Medulla oblongata (tissue), 1 donor: Measurements from ENCODE around the gene APOD.

Experiments used
- DNase-seq: peaks from one replicate; pipeline ENCODE4 v3.0.0-alpha.2; 2015; ENCODE audit errors: extremely low spot score

The APOD gene

DNA sequence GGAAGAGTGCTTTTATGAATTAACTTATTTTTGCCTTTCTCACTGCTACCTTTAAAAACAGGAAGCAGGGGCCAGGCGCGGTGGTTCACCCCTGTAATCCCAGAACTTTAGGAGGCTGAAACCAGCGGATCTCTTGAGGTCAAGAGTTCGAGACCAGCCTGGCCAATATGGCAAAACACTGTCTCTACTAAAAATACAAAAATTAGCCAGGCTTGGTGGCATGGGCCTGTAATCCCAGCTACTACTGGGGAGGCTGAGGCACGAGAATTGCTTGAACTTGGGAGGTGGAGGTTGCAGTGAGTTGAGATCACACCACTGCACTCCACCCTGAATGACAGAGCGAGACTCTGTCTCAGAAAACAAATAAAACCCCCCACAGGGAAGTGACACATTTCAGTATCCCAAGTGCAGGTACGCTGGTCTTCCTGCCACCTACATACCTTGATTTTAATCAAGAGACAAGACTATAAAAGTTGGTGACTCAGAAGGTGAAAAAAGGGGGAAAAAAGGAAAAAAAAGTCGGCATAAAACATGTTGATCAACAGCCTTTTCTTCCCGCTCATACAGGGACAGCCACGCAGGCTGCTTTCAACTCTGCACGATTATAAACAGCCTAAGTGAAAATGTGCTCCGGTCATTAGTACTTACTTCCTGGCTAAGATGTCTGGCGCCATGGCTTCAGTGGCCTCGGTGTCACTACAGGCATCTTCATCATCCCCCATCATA lies 59.4 kb downstream of the APOD start:
- DNase-seq = no peak

DNA sequence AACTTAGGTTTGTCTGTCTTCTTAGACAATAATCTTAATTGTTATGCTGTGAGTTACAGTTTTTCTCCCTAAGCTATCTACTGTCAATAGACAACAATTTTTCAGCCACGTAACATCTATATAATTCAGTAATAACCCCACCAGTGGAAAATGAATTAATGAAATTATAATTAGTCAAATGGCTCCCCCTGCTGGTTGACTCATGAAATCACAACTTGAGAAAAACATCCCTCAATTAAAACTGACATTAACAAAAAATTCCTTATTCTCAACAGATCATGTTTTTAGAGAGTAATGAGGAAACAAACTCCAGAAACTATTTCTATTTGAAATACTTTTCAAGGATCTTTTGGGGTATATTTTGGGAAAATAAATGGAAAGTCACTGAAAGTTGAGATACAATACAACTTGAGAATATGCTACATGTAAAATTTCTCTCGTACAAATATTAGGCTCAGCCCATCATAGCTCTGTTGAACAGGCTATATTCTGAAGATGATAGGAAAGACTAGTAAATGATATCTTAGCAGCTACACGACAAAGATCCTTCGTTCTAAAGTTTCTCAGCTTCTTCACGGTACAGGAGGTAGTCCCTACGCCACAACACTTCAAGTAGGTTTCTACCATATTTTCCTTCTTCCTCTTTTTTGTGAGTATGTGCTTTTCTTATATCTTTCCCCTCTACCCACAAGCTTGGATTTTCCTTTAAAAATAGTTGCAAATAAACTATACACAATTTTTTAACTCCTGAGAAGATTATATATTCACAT lies 61.3 kb downstream of the APOD start:
- peak; percentile 58 for DNase-seq
